Measurements from ENCODE around the gene KDM4C. TPM values are rescaled to one million over a fixed set of nuclear protein-coding genes. Genes with fewer than 3 reads are reported as not detected.
"Not testable (repeated sequence)": the region's sequence is repeated elsewhere in the genome, so short reads cannot be mapped to it uniquely, and the experiment has no call there.

KDM4C gene
- total RNA-seq, 2 experiments from 2014 or later, result 53.0 to 53.7 TPM

DNA sequence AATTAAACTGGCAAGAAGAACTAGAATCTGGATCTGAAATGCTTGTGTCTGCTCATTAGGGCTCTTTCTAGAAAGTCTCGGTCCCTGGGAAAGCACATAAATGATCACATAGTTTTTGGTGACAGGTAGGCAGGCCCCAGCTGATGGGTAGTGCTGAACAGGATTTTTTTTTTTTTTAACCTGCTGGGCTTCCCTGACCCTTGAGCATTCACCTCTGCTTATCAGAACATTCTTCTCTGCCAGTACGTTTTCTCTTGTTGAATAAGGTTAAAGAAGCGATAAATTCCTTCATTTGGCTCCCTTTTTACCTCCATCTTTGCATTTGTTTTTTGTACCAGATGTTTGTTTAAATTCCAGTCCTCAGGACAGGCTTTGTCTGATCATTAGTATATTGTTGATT, 8.8 kb downstream of the KDM4C start:
- Mint-ChIP-seq H3K27me3 (no peaks in the 10 kb centered on the region), H3K27ac (no peak overlapping the region), H3K4me3 (no peak overlapping the region), H3K4me1 (peaks cover 34% of the 10 kb centered on the region), H3K36me3 (ENCODE audit: low read depth) (peaks cover 22% of the 10 kb centered on the region), H3K9me3 (peaks cover 6% of the 10 kb centered on the region)
- ChIA-PET POLR2A (no interaction called here), CTCF (interaction anchor here (0.7 kb wide), 1 partner anchor 701 kb away, joined by 3 read pairs; no protein-coding TSS in a partner anchor)
- no peak for DNase-seq

DNA sequence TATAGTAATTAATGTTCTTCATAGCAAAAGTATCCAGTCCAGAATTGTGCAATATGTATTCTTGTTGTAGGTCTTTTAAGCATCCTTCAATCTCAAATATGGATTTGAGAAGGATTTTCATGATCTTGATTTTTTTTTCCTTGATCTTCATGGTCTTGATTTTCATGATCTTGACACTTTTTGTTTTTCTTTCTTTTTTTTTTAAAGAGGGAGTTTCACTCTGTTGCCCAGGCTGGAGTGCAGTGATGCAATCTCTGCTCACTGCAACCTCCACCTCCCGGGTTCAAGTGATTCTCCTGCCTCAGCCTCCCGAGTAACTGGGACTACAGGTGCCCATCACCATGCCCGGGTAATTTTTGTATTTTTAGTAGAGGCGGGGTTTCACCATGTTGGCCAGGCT, 10.8 kb downstream of the KDM4C start:
- CTCF ChIA-PET, H3K27me3 Mint-ChIP-seq, H3K27ac Mint-ChIP-seq, H3K4me3 Mint-ChIP-seq, DNase-seq, H3K9me3 Mint-ChIP-seq, POLR2A ChIA-PET: not testable (repeated sequence)
- H3K36me3 Mint-ChIP-seq (ENCODE audit: low read depth), result peaks cover 12% of the 10 kb centered on the region
- peaks cover 27% of the 10 kb centered on the region for H3K4me1 Mint-ChIP-seq

DNA sequence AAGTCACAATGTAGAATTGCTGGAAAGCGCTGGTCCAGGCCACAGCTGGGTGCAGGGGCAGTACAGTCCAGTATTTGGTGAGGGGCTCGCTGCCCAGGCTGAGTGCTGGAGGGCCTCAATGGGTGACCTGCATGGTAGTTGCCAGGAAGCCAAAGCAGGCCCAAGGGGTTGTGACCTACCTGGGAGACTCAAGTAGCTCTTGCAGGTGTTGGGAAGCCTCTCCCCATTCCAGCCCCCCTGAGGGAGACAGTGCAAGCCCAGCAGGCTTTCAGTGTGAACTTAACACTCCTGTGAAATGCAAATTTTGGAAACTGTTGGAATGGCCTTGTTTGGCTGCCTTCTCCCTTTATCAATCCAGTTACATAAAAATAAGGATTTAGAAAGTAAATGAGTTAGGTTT, 13.9 kb downstream of the KDM4C start:
- POLR2A ChIA-PET, result no interaction called here
- peaks cover 16% of the 10 kb centered on the region for H3K36me3 Mint-ChIP-seq (ENCODE audit: low read depth)
- H3K9me3 Mint-ChIP-seq, result peaks cover 2% of the 10 kb centered on the region
- no peaks in the 10 kb centered on the region for H3K27me3 Mint-ChIP-seq
- no peak for DNase-seq
- CTCF ChIA-PET, result no interaction called here
- no peak overlapping the region for H3K27ac Mint-ChIP-seq
- peaks cover 6% of the 10 kb centered on the region for H3K4me1 Mint-ChIP-seq
- no peak overlapping the region for H3K4me3 Mint-ChIP-seq

DNA sequence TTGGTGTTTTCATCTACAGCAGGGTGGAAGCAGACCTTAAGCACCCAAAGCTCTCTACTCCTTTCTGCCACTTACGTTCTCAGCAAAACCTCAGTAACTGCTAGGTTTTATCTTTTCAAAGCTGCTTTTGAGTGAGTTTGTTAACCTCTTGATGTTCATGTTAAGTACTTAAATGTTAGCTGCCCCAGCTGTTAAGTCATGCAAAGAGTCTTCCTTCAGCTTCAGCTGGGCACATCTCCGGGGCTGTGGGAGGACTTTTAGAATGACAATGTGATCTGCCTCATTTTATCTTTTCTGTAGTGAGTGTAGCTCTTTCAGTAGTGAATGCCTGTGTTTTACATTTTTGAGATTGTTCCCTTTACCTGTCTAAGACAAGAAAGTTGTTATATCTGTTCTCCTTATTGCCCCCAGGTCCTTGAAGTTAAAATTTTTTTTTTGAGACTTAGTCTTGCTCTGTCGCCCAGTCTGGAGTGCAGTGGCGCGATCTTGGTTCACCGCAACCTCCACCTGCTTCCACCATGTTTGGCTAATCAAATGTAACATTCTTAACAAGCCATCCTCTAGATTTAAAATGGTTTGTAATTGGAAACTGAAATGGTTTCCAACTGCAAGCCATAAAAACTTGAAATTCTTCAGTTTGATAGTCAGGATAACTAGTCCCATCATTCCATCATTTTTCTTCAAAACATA, 19.6 kb downstream of the KDM4C start:
- no peak for DNase-seq
- H3K4me3 Mint-ChIP-seq, result no peak overlapping the region
- H3K9me3 Mint-ChIP-seq, result peaks cover 2% of the 10 kb centered on the region
- H3K27me3 Mint-ChIP-seq, result no peaks in the 10 kb centered on the region
- peak overlapping the region; percentile 41 for H3K27ac Mint-ChIP-seq
- peaks cover 25% of the 10 kb centered on the region for H3K4me1 Mint-ChIP-seq
- ChIA-PET POLR2A (no interaction called here), CTCF (interaction anchor here (0.6 kb wide), 1 partner anchor 795 kb away, joined by 3 read pairs; no protein-coding TSS in a partner anchor)
- peaks cover 22% of the 10 kb centered on the region for H3K36me3 Mint-ChIP-seq (ENCODE audit: low read depth)

DNA sequence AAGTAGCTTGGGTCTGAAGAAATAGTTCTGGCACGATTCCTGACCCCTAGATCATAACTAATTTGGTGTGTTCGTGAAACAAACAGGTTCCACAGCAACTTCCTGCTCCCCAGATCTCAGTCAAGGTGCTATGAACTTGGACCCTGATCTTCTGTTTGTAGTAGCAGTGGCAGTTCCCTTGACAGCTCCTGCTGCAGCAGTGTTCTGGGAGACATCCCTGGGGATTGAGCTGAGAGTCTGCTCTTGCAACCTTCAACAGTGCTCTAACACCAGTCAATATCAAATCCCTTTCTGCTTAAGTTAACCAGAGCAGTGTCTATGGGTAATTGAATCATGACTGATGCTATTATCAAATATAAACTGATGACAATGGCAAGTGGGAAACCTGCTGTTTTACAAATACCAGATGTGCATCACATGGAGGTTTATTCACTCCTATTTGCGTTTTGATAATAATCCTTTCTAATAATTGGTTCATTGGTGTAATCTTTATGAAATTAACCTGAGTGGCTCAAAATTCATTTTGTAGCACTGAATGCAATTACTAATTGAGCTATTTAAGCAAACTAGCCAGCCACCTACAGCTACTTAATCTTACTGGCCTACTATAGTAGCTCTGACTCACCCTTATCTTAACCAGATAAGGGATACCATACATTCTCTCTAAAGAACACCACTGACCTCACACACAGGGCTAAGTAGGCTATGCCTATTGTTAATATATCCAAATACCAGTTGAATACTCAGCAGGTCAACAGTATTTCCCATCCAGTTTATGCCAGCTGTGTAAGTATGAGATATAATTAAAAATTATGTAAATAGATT, 21.9 kb downstream of the KDM4C start:
- Mint-ChIP-seq H3K4me1 (peaks cover 42% of the 10 kb centered on the region), H3K36me3 (ENCODE audit: low read depth) (peaks cover 24% of the 10 kb centered on the region), H3K27ac (no peak overlapping the region), H3K9me3 (peaks cover 2% of the 10 kb centered on the region), H3K4me3 (no peak overlapping the region), H3K27me3 (no peaks in the 10 kb centered on the region)
- no peak for DNase-seq
- CTCF ChIA-PET, result interaction anchor here (0.5 kb wide), 1 partner anchor 222 kb away, joined by 4 read pairs; no protein-coding TSS in a partner anchor
- POLR2A ChIA-PET, result no interaction called here

DNA sequence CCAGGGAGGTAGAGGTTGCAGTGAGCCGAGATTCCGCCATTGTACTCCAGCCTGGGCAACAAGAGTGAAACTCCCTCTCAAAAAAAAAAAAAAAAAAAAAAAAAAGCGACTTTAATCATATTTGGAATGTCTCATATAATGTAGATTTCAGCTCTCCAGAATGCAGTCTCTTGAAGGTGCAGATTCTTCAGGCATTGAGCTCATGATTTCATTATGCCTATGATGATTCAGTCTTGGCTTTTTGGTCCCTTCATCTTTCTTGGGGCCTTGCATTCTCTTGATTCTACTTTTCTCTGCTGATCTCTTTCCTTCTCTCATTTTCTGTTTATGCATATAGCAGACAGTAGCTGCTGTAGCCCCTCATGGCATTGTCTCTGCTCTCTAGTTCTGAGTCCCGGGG, 22.9 kb downstream of the KDM4C start:
- Mint-ChIP-seq H3K27ac (peak overlapping the region; percentile 15), H3K4me3 (no peak overlapping the region), H3K4me1 (peaks cover 42% of the 10 kb centered on the region), H3K9me3 (no peaks in the 10 kb centered on the region), H3K36me3 (ENCODE audit: low read depth) (peaks cover 20% of the 10 kb centered on the region), H3K27me3 (no peaks in the 10 kb centered on the region)
- CTCF ChIA-PET, result interaction anchor here (1.2 kb wide), 1 partner anchor 20 kb away, joined by 4 read pairs; no protein-coding TSS in a partner anchor
- POLR2A ChIA-PET, result no interaction called here
- no peak for DNase-seq

DNA sequence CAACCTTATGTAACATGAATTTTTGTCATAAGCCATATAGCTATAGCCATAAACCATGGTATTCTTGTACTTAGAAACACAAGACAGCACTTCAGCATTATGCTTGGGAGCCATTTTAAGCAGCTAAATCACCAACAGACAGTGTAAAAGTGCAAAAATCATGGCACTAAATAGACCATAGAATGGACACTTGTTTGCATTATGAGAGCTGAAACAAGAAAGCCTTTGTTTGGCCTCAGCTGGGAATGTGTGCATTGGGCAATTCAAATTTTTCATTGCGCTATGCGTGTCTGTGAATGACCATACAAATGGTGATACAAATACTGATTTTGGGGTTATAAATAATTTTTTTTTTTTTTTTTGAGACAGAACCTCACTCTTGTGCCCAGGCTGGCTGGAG, 23.7 kb downstream of the KDM4C start:
- H3K36me3 Mint-ChIP-seq (ENCODE audit: low read depth), result peaks cover 15% of the 10 kb centered on the region
- DNase-seq, result no peak
- no peak overlapping the region for H3K4me3 Mint-ChIP-seq
- no peaks in the 10 kb centered on the region for H3K27me3 Mint-ChIP-seq
- H3K9me3 Mint-ChIP-seq, result no peaks in the 10 kb centered on the region
- ChIA-PET CTCF (interaction anchor here (0.6 to 1.2 kb wide), 2 partner anchors 19 to 30 kb away, joined by 3 to 4 read pairs; no protein-coding TSS in a partner anchor), POLR2A (no interaction called here)
- peaks cover 42% of the 10 kb centered on the region for H3K4me1 Mint-ChIP-seq
- H3K27ac Mint-ChIP-seq, result no peak overlapping the region

DNA sequence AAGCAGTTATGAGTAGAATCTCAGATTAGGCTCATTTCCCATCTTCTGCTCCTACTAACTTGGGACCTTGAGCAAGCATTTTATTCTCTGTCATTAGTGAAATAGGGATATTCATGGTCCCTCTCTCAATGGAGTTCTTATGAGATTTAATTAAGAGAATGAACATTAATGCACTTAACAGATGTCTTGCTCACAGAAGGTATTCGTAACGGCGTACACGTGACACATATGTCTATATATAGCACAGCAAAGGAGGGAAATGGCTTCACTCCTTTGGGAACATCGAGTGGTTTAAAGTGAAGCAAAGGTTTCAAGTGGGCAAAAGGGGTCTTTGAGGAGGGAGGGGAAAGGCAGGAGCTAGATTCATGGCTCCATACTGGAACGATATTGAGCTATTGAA, 24.6 kb downstream of the KDM4C start:
- no peak overlapping the region for H3K27ac Mint-ChIP-seq
- no peaks in the 10 kb centered on the region for H3K9me3 Mint-ChIP-seq
- H3K36me3 Mint-ChIP-seq (ENCODE audit: low read depth), result peaks cover 10% of the 10 kb centered on the region
- ChIA-PET POLR2A (no interaction called here), CTCF (interaction anchor here (0.6 kb wide), 1 partner anchor 31 kb away, joined by 3 read pairs; no protein-coding TSS in a partner anchor)
- no peak overlapping the region for H3K4me3 Mint-ChIP-seq
- H3K4me1 Mint-ChIP-seq, result peaks cover 37% of the 10 kb centered on the region
- H3K27me3 Mint-ChIP-seq, result no peaks in the 10 kb centered on the region
- no peak for DNase-seq

DNA sequence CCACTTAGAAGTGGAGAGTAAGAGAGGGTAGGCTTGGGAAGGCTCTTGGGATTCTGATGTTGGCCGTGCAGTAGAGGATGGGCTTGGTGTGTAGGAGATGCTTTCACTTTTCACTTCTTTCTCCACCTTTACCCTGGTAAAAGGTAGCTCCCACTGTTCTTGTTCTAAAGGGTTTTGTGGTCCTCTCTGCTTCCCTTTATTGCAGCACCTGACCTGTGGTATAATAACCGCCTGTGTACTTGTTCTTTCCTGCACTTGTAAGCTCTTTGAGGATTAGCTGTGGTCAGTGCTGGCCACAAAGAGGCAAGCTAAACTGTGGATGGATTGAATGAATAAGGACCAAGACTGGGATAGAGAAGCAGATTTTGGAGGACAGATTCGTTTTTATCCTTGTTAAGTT, 25.2 kb downstream of the KDM4C start:
- Mint-ChIP-seq H3K27ac (no peak overlapping the region), H3K36me3 (ENCODE audit: low read depth) (peaks cover 7% of the 10 kb centered on the region), H3K27me3 (no peaks in the 10 kb centered on the region), H3K9me3 (no peaks in the 10 kb centered on the region), H3K4me1 (peaks cover 35% of the 10 kb centered on the region), H3K4me3 (no peak overlapping the region)
- POLR2A ChIA-PET, result no interaction called here
- DNase-seq, result no peak
- CTCF ChIA-PET, result no interaction called here

DNA sequence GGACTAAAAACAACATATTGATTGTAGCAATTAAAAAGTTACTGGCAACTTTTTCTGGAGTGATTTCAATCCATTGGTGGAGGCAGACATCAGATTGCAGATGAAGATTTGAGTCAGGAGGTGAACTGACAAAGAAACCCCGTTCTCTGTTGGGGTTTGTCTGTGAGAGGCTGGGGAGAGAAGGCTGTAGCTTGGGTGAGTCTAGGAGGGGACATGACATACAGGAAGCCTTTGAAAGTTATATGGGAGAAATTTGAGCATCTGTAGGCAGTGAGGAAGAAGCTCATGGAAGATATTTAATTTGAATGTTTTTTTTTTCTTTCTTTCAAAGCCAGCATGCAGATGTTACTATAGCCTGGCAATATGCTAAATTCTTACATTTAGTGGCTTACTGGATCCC, 26.0 kb downstream of the KDM4C start:
- no peak overlapping the region for H3K27ac Mint-ChIP-seq
- POLR2A ChIA-PET, result interaction anchor here (0.6 kb wide), 1 partner anchor 18 kb away, joined by 3 read pairs; no protein-coding TSS in a partner anchor
- CTCF ChIA-PET, result no interaction called here
- no peaks in the 10 kb centered on the region for H3K9me3 Mint-ChIP-seq
- DNase-seq, result no peak
- H3K27me3 Mint-ChIP-seq, result no peaks in the 10 kb centered on the region
- peaks cover 38% of the 10 kb centered on the region for H3K4me1 Mint-ChIP-seq
- peaks cover 11% of the 10 kb centered on the region for H3K36me3 Mint-ChIP-seq (ENCODE audit: low read depth)
- no peak overlapping the region for H3K4me3 Mint-ChIP-seq

DNA sequence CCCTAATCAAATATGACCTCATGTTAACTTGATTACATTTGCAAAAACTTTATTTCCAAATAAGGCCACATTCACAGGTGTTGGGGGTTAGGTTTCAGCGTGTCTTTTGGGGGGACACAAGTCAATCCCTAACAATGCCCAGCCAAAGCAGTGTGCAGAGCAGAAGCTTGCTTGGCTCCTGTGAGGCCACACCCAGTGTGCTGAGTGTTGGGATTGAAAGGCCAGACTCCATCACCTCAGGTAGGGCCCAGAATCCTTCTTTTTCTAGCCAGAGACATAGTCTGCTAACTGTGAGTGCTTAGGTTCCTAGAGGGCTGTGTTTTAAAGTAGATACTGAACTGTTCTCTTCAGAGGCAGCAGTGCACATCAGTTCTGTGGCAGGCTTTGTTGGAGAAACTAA, 27.9 kb downstream of the KDM4C start:
- Mint-ChIP-seq H3K4me1 (peaks cover 34% of the 10 kb centered on the region), H3K9me3 (no peaks in the 10 kb centered on the region), H3K27ac (no peak overlapping the region), H3K4me3 (no peak overlapping the region), H3K36me3 (ENCODE audit: low read depth) (peaks cover 12% of the 10 kb centered on the region), H3K27me3 (no peaks in the 10 kb centered on the region)
- POLR2A ChIA-PET, result no interaction called here
- CTCF ChIA-PET, result no interaction called here
- no peak for DNase-seq

DNA sequence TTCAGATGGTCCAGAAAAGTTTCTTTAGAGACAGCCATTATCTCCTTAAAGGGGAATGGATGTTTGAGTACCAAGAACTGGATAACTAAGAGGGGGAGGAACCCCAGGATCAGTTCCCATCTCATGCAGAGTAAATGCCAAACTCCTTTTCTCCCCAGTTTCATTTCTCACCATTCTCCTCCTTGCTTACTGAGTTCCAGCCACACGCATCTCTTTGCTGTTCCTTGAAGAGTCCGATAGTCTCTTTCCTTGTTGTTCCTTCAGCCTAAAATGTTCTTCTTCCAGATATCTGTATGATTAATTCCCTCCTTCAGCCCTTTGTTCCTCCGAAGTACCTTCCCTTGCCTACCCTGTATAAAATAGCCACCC, 30.0 kb downstream of the KDM4C start:
- CTCF ChIA-PET, result no interaction called here
- Mint-ChIP-seq H3K9me3 (no peaks in the 10 kb centered on the region), H3K4me3 (no peak overlapping the region), H3K4me1 (peaks cover 22% of the 10 kb centered on the region), H3K36me3 (ENCODE audit: low read depth) (peaks cover 14% of the 10 kb centered on the region), H3K27ac (peak overlapping the region; percentile 28), H3K27me3 (no peaks in the 10 kb centered on the region)
- DNase-seq, result no peak
- POLR2A ChIA-PET, result no interaction called here

DNA sequence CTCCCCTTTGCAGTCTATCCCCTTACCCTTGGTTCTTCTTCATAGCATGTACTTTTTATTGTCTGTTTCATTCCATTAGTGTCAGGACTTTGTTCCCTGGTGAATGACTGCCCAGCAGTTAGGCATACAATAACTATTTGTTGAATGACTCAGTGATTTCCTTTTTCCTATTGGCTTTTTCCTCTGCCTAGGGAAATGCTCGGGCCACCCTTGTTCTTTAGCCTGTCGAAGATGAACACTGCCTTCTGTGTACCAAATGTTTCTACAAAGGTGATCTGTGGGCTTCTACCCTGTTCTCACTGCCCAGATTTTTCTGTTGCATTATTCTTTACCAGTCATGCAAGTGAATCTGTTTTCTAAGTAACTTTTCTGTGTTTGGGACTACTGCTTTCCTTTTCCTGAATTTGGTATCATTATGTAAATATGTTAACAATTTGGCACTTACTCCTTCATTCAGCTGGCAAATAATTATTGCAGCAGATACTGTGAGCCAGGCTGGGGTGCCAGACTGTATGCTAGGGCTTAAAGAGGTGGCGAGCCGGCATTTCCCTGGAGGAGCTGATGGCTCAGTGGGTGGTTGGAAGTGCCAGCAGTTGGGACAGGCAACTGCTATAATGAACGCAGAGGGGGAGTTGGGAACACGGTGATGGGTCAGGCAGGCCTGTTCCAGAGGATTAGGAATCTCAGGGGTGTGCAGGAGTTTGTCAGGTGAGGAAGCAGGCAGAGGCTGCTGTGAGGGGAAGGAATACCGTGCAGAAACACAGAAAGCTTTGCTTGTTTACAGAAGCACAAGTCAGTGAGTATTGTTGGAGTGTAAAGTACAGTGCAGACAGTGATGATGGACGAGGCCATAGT, 30.6 kb downstream of the KDM4C start:
- Mint-ChIP-seq H3K9me3 (no peaks in the 10 kb centered on the region), H3K27ac (no peak overlapping the region), H3K27me3 (no peaks in the 10 kb centered on the region), H3K4me1 (peaks cover 16% of the 10 kb centered on the region), H3K4me3 (no peak overlapping the region), H3K36me3 (ENCODE audit: low read depth) (peaks cover 20% of the 10 kb centered on the region)
- ChIA-PET CTCF (no interaction called here), POLR2A (no interaction called here)
- no peak for DNase-seq
